Calu3 (cell line): ENCODE results near the gene PLP1. TPM values are rescaled to one million over a fixed set of nuclear protein-coding genes. Genes with fewer than 3 reads are reported as not detected.

Source experiments
- BruUV-seq: library from RNA; stranded (reverse); fragments of 400-500 nt; replicated peaks from 2 replicates; lab custom pipeline; 2021; lab: Mats Ljungman, UMichigan
- CTCF ChIA-PET: fragments of 300-600 bp; sonication (Branson Sonifier 250); formaldehyde crosslinking; loops from one replicate; lab custom pipeline; 2022; ENCODE audit warnings: antibody characterized with exemption; lab: Charles Lee
- DNase-seq: peaks from one replicate; pipeline ENCODE4 v3.0.0; 2022
- H3K27ac Mint-ChIP-seq: one replicate; pipeline ENCODE4 v1.8.0; 2022; ENCODE audit warnings: mixed read lengths; ENCODE audit not compliant: unreplicated experiment
- H3K27me3 Mint-ChIP-seq: one replicate; pipeline ENCODE4 v1.8.0; 2022; ENCODE audit warnings: mixed read lengths; ENCODE audit not compliant: unreplicated experiment
- H3K36me3 Mint-ChIP-seq: one replicate; pipeline ENCODE4 v1.8.0; 2022; ENCODE audit warnings: mild to moderate bottlenecking, moderate library complexity, mixed read lengths; ENCODE audit not compliant: insufficient read depth, unreplicated experiment
- H3K4me1 Mint-ChIP-seq: one replicate; pipeline ENCODE4 v1.8.0; 2022; ENCODE audit warnings: mild to moderate bottlenecking, low read depth, mixed read lengths; ENCODE audit not compliant: unreplicated experiment
- H3K4me3 Mint-ChIP-seq: one replicate; pipeline ENCODE4 v1.8.0; 2022; ENCODE audit warnings: mild to moderate bottlenecking, low read depth, moderate library complexity, mixed read lengths; ENCODE audit not compliant: unreplicated experiment
- H3K9me3 Mint-ChIP-seq: one replicate; pipeline ENCODE4 v1.8.0; 2022; ENCODE audit warnings: low read depth, mixed read lengths; ENCODE audit not compliant: unreplicated experiment
- CTCF ChIP-seq: fragments of 200-600 bp; IDR thresholded peaks from one replicate; pipeline ENCODE4 v1.8.0; 2022; ENCODE audit warnings: antibody characterized with exemption; ENCODE audit not compliant: unreplicated experiment
- intact Hi-C: fragments of 100-400 bp; cut with micrococcal nuclease; formaldehyde crosslinking; loops from one replicate; pipeline ENCODE4 v1.10.0; 2022; ENCODE audit not compliant: unreplicated experiment
- total RNA-seq: library from RNA; stranded (reverse); gene quantifications from 2 replicates; pipeline ENCODE4 v1.2.3, GENCODE V29; 2022

PLP1 gene
- total RNA-seq, 1 experiment from 2014 or later = not detected

- no peak for TF ChIP-seq CTCF
- BruUV-seq = no TSS peak
- DNase-seq = no peak
- intact Hi-C loops = no loop called here
- no peaks in the 10 kb centered on the region for H3K36me3 Mint-ChIP-seq
- H3K4me3 Mint-ChIP-seq = no peak overlapping the region
- no peaks in the 10 kb centered on the region for H3K4me1 Mint-ChIP-seq
- no peak overlapping the region for H3K27ac Mint-ChIP-seq
- H3K27me3 Mint-ChIP-seq = peaks cover 81% of the 10 kb centered on the region
- no peaks in the 10 kb centered on the region for H3K9me3 Mint-ChIP-seq
- CTCF ChIA-PET = interaction anchor here (0.6 kb wide), 1 partner anchor 12 kb away, joined by 6 read pairs; no protein-coding TSS in a partner anchor
Observed at GRCh38 chrX:103783971-103784370, 7.3 kb downstream of the PLP1 start.

- no peak for DNase-seq
- no peak for TF ChIP-seq CTCF
- no peaks in the 10 kb centered on the region for H3K4me1 Mint-ChIP-seq
- no peak overlapping the region for H3K27ac Mint-ChIP-seq
- H3K36me3 Mint-ChIP-seq = no peaks in the 10 kb centered on the region
- CTCF ChIA-PET = no interaction called here
- intact Hi-C loops = no loop called here
- peaks cover 91% of the 10 kb centered on the region for H3K27me3 Mint-ChIP-seq
- no peak overlapping the region for H3K4me3 Mint-ChIP-seq
- BruUV-seq = no TSS peak
- no peaks in the 10 kb centered on the region for H3K9me3 Mint-ChIP-seq
Observed at GRCh38 chrX:103789004-103789403, 12.4 kb downstream of the PLP1 start.

GRCh38 chrX:103791228-103791627 is 14.6 kb downstream of the PLP1 start:
- TF ChIP-seq CTCF = no peak
- Mint-ChIP-seq H3K9me3 (no peaks in the 10 kb centered on the region), H3K4me3 (no peak overlapping the region), H3K27me3 (peaks cover 74% of the 10 kb centered on the region), H3K4me1 (no peaks in the 10 kb centered on the region), H3K36me3 (no peaks in the 10 kb centered on the region), H3K27ac (no peak overlapping the region)
- no peak for DNase-seq
- BruUV-seq = no TSS peak
- intact Hi-C loops = no loop called here
- CTCF ChIA-PET = no interaction called here

GRCh38 chrX:103791826-103792485 is 15.3 kb downstream of the PLP1 start:
- Mint-ChIP-seq H3K36me3 (no peaks in the 10 kb centered on the region), H3K4me1 (no peaks in the 10 kb centered on the region), H3K27ac (no peak overlapping the region), H3K27me3 (peaks cover 67% of the 10 kb centered on the region), H3K9me3 (no peaks in the 10 kb centered on the region), H3K4me3 (no peak overlapping the region)
- TF ChIP-seq CTCF = no peak
- no peak for DNase-seq
- BruUV-seq = no TSS peak
- CTCF ChIA-PET = no interaction called here
- intact Hi-C loops = no loop called here
